HG02588 (cell line): ENCODE data around the gene SLC26A6.

Source experiments
- ATAC-seq: cut with Tn5 transposase; IDR thresholded peaks from one replicate; pipeline ENCODE4 v1.9.1; 2021; ENCODE audit warnings: mild to moderate bottlenecking, moderate library complexity; ENCODE audit not compliant: unreplicated experiment

Gene SLC26A6

DNA sequence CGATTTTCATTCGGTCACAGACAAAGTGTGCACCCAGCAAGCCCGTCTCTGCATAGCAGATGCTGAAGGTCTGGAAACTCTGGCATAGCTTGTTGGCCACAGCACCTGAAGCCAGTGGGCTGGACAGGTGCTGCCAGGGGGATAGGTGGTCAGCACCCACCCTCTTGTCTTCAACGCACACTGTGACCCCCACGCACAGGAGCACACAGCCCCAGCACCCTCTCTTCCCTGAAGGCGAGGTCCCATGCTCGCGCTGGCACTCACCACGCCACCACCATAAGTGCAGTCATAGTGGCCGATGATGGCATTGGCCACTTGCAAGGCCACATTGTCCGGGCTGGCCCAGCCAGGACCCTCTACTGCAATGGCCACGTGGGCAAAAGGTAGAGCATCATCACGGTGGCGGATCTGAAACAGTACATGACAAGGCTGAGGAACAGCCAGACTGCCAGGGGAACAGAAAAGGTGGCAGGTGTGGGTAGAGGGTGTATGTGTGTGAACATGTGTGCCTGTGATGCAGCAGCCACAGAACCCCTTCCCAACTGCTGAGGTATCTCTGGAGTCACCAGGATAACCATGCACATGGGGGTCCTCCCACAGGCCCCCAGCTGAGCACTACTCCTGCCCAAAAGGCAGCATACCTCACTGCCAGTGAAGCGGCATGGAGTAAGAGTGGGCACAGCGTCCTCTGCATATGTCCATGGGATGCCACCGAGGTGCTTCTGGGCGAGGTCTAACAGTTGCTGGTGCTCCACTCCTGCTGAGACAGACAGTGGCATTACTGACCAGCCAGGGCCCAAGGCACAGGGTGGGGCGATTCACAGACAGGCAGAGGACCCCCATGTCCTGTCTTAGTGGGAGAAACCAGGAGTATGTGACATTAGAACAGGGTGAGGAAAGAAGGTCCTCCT is 34.3 kb downstream of the SLC26A6 start:
- no peak for ATAC-seq

DNA sequence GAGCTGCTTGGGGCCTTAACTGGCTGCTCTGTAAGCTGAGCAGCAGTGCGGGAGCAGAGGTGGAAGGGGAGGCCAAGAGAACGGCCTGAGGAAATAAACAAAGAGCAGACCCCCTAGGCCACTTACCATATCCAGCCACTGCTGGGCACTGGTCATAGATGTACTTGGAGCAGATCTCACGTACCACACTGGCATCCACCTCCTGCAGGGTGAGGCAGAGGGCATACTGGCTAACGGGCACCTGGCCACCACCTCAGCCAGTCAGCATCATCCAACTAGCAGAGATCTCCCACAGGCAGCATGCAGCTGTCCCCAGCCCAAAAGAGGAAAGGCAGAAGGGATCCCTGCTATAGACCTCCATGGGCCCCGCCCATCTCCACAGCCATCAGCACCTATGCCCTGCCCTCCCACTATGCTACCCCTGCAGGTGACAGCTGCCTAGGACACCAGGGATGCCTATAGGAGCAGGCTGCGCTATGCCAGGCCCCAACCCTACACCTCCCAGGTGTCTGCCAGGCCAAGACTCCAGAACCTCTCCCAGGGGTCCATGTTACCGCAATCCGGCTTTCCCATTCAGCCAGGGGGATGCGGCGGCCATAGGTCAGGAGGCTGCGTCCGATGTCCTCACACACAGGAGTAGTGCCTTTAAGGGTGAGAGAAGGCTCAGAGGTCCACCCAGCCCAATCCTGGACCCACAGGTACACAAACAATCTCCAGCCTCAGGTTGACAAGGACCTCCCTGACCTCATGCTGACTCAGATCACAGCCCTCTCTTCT is 35.6 kb downstream of the SLC26A6 start:
- ATAC-seq: no peak

DNA sequence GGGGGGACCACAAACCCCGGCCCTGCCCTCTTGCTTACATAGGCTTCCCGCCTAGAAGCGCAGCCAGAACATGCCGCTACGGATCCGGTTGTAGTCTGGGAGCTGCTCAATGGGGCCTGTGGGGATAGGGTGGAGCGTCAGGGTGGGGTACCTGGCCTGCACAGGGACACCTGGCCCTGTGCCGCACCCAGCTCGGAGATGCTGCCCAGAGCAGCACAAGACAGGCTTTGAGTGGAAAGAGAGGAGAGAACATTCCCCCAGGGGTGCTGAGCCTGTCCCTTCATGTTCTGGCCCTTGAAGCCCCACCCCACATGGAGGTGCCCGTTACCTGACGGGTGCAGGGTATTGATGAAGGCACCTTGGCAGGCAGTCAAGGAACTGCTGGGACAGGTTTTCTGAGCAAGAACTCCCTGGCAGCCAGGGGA is 36.2 kb downstream of the SLC26A6 start:
- no peak for ATAC-seq

DNA sequence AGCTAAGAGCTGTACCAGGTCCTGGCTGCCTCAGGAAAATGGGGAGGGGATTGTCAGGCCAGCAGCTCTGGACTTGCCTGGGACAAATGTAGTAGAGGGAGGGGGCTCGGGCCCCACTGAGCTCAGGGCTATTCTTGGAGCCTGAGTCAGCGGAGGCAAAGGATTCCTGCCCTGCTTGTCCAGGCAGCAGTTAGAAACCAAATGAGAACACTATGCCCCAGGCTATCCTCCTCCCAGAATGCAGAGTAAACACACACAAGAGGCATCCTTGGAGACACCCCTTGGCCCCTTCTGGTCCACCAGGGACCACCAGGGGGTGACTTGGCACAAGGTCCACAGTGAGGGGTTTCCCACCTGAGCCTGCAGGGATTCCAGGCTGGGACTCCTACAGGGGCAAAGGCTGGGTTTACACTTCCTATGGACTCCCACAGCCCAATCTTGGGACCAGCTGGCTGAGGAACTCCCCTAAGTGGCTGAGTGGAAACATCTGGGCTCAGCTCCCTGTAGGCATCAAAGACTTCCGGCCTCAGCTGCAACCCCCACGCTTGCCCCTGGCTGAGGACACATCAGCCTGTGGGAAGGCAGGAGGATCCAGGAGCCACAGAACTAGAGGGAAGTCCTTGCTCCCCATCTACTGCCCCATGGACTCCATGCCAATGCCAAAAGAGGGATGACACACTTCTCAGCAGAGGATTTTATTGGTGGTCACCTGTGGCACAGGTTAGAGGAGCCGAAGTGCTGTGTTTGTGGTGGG is 36.8 kb downstream of the SLC26A6 start:
- ATAC-seq: no peak

DNA sequence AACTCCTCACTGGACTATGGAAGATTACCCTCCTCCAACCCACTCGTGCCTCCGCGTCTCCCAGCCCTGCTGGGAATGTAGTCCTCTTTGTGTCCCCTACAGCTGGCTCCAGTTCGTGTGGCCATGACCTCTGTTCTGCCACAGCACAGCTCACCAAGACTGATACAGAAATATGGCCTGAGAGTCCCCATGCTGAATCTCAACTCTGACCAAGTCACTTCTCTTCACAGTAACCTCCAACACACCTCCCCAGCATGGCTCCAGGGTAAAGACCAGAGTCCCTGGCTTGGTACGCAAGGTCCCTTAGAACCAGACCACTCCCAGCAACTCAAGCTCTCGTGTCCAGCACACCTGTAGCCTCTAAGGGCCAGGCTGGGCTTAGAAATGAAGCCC is 37.9 kb downstream of the SLC26A6 start:
- ATAC-seq: no peak

DNA sequence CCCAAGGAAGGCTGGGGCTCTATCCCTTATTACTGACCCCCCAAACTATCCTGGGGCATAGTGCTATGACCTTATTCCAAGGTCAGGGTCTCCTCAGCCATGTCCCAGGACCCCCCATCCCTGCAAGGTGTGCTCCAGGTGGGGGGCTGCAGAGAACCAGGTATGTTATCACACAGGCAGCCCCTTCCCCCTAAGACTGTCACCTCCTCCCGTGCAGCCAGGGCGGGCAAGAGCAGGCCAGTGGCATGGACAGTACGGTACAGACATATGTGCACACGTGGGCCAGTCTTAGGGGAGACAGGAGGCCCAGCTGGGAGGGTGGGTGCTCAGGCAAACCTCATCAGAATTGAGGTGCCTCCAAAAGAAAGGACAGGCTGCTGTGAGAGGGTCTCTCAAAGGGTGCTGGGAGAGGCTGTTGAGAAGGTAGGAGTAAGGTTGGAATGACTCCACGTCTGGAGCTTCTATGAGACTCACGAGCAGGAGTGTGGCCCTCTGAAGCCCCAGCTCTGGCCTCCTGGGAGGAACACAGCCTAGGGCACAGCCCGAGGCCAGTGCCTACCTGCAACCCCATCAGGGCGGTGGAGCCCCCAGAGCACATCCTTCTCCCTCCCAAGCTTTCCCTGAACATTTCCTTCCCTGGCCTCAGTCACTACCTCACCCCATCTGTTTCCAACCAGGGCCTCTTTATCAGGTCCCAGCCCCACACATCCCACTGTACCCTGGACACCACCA is 38.4 kb downstream of the SLC26A6 start:
- ATAC-seq: no peak

DNA sequence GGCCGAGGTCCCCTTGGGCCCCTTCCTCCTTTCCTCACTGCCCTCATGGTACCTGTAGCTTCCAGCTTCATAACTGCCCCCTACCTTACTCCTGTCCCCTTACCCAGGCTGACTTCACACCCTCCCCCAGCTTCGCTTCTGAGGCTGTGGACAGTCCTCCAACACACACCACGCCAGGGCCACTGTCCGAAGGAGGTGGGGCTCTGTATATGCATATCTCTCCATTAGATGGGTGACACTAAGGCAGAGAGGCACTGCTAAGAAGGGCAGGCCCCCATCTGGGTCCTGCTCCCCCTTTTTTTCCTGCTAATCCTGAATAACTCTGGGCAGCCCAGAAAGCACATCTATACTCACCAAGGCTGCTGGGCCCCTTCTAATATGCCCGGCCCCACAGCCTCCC is 39.1 kb downstream of the SLC26A6 start:
- no peak for ATAC-seq

DNA sequence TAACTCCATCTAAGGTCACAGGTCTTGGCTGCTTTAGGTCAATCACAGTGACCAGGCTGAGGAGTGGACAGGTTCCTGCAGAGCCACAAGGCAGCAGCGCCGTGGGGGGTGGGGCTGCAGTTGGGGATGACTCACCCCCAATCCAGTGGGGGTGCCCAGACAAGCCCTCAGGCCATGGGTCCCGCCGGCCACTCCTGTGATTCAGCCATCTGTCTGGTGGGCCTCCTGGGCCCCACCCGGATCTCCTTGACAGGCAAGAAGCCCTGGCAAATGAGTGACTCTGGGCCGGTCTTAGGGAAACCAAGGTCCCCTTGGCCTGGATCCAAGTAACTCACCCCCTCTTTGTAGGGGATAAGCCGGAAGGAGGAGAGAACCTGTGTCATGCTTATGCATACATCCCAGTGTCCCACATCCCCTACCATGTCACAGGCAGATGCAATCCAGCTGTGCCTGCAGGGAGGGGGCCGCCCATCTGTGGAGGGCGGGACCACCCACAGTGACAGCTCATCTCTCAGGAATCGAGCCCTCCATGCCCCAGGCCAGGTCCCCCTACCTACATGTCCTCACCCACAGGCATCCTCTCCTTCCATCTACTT is 39.6 kb downstream of the SLC26A6 start:
- ATAC-seq: no peak

DNA sequence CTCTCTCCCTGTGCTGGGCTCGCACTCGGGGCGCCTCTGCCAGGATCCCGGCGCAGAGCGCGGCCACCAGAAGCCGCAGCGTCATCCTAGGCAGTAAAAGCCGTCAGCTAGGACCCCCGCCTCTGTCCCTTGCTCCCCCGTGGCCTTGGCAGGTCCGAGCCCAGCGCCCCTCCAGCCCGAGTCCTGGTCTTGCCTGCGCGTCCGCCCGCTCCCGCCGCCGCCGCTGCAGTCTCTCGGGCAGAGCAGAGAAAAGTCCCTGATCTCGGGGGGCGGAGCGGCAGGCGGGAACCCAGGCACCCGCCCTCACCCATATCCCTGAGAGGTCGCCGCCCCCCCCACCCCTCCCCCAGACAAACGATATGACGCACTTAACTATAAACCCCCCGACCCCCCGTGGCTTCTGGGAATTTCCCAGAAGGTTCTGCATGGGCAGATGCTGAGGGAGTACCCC is 40.2 kb downstream of the SLC26A6 start, which contains the start of gene COL7A1:
Gene COL7A1, minus strand, starts transcription at position 255 of the 451 bp plus-strand sequence. Its CDS starts 170 bp downstream, at position 85.
- no peak for ATAC-seq

DNA sequence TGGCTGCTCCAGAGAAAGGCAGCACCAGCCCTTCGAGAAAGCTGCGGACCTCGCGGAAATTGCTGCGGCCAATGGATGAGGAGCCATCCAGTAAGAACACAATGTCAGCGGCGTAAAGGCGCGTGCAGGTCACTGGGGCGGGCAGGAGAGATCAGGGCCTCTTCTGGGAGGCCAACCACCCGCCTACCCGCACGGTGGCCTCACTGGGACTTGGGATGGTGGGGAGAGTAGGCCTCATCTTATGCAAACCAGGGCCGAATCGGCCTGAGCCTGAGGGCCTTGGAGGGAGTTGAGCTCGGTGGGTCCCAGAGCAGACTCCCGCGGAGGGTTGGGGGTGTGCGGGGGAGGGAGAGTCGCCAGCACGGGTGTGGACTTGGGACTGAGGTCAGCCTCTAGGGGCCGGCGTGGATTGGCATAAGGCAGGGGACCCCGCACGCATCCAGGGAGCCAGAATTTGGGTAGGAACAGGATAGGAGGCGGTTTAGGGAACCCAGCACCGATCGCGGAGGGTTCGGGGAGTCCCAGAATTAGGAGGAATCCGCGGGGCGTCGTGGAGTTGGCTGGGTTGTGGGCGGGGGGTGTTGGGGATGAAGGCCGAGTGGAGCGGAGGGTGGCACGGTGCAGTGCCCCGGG is 40.7 kb downstream of the SLC26A6 start:
- ATAC-seq: no peak

DNA sequence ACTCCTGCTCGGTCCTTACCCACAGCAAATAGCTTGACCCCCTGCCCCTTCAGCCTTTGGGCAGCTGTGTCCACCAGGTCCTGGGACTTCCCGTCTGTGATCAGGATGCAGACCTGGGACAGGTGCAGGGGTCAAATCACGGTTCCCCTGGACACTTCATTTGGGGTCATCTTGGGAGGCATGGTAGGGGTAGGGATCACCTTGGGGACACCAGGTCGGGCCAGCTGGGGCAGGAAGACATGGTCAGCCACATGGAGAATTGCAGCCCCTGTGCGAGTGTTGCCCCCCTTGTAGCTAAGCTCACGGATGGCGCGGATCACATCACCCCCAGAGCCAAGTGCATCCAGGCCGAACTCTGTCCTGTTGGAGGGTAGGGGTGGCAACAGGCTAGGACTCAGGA is 41.9 kb downstream of the SLC26A6 start:
- ATAC-seq: no peak

DNA sequence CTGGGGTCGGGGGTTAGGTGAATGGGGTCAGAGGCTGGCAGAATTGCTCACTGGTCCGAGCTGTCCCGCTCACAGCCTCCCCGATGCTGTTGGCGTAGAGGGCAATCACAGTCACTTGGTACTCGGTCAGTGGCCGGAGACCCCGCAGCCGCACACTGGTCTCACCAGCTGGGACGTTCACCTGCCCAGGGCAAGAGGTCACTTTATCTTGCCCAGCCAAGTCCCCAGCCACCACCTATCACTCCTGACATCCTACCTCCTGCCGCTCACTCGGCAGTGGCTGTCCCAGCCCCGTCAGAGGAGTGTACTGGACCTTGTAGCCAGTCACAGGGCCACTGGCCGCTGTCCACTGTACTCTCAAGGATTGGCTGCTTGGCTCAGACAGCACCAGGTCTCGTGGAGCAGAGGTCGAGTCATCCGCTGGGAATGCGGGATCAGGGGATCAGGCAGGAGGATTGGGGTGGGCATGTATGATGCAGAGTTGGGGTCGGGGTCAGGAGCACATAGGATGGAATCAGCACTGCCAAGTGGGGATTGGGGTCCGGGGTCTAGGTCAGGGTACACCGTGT is 42.7 kb downstream of the SLC26A6 start:
- no peak for ATAC-seq

DNA sequence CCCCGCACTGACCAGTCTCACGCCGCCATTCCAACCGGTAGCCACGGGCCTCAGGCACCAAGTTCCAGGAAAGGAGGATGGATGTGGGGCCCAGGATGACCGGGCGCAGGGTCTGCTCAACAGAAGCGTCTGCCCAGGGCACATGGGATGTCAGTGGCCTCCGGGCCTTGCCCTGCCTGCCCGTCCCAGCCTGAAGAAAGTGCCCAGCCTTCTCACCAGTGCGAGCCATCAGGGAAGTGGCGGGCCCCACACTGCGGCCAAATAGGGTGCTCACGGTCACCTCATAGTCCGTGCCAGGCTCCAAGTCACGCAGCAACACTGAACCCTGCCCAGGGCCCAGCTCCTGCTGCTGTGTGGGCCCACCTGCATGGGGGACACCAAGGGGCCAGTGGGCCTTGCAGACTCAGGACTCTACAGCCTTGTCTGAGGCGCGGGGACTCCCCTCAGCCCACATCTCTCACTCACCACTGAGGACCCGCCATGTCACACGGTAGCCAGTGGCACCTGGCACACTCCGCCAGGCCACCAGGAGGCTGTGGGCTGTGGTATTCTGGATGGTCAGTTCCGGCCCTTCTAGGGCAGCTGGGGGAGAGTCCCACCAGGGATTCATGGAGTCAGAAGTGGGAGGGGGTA is 43.3 kb downstream of the SLC26A6 start:
- no peak for ATAC-seq

DNA sequence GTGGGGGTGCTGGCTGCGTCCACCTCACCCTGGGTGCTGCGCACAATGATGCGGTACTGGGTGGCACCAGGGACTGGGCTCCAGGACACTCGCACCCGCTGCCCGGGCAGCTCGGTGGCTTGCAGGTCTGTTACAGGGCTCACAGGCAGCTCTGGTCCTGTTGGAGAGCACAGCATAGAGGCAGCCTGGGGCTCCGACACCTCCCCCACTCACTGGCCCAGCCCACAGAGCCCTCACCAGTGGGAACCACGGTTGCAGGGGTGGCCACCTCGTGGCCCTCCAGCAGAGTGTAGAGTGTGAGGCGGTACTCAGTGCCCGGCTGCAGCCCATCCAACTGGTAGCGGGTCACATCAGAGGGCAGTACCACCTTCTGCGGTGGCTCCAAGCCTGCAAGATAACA is 43.8 kb downstream of the SLC26A6 start:
- ATAC-seq: no peak

DNA sequence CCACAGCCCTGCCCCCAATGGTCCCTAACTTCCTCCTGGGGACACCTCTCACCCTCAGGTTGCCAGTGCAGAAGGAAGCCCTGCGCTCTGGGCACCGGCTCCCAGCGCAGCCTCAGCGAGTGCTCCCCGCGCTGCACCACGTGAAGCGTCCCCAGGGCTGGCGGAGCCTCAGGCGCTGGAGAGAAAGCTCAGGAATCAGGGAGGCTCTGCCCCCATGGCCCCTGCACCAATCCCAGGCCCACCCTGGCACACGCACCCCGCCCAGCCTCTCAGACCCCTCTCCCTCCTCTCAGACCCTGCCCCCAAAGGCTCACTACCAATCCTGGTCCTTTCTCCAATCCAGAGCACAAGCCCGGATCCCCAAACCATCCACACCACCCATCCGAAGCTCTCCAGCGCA is 47.0 kb downstream of the SLC26A6 start:
- ATAC-seq: no peak

DNA sequence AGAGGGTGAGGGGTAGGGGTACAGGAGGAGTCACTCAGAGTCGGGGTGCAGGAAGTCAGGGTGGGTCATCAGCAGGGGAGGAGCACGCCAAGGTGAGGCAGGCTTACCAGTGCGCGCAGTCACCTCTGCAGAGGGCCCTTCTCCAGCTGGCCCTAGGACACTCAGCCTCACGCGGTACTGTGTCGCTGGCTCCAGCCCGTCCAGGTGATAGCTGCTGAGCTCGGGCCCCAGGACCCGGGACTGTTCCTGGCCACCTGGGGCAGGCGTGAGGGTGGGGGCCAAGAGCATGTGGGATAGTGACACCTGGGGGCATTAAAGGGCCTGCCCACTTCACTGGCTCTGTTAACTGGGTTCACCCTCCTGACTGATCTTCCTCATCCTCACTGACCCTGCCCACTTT is 47.6 kb downstream of the SLC26A6 start:
- no peak for ATAC-seq

DNA sequence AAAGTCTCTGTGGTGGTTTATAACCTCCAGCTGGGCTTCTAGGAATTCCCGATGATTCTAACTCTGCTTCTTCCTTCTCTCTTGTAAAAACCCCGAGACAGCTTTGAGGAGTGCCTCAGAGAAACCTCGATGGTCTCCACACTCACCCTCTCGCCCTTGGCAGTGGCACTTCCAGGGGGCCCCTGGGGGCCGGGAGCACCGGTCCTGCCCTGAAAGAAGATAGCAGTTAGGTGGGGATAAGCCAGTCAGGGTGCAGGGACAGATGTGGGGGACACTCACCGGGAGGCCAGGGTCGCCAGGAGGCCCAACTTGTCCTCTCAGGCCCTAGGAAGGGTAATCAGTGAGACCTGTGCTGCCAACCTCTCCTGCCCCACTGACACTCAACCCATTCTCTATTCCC is 49.9 kb downstream of the SLC26A6 start:
- no peak for ATAC-seq

DNA sequence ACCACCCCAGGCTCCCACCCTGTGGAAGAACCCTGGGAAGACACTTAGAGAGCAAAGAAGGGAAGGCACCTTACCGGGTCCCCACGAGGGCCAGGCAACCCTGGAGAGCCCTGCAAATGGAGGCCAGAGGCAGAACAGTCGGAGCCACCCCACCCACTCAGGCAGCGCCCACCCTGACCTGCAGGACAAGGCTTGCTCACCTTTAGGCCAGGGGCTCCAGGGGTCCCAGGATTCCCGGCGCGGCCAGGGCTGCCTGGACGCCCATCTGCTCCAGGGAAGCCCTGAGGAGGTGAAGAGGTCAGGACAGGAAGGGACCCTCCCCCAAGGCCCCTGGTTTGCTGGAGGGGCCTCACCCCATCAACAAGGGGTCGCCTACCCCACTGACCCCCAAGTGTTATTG is 50.4 kb downstream of the SLC26A6 start:
- no peak for ATAC-seq
